Gastrocnemius medialis (tissue), 4 donors: ENCODE results near the gene CMTM5. TPM values are rescaled to one million over a fixed set of nuclear protein-coding genes. Genes with fewer than 3 reads are reported as not detected.

Experiments
- ATAC-seq, 2 donors: fragments of 150-250 bp; one replicate each; pipeline ENCODE4 v1.9.1; 2016
- DNase-seq, 2 donors: peaks; one replicate each; pipeline ENCODE4 v3.0.0-alpha.2; 2019
- H3K27ac ChIP-seq, 4 donors: fragments of 200-600 bp; sonication (generic); 1 replicate in 1 of 4; 2 replicates in 3 of 4; pipeline ENCODE4 v1.5.1; 2016 to 2018; ENCODE audit warnings: mild to moderate bottlenecking in 2 of 4, moderate library complexity in 1 of 4
- H3K27me3 ChIP-seq, 3 donors: fragments of 200-600 bp; sonication (generic) in 2 of 3; 1 replicate in 1 of 3; 2 replicates in 2 of 3; pipeline versions ENCODE4 v1.5.1 to v1.6.0; 2016 to 2019; ENCODE audit warnings: mild to moderate bottlenecking in 1 of 3, moderate library complexity in 1 of 3
- H3K36me3 ChIP-seq, 2 donors: fragments of 200-600 bp; sonication (generic) in 1 of 2; one replicate each; pipeline ENCODE4 v1.5.1; 2017 to 2018
- H3K4me1 ChIP-seq, 2 donors: fragments of 200-600 bp; sonication (generic) in 1 of 2; one replicate each; pipeline ENCODE4 v1.5.1; 2016 to 2017; ENCODE audit warnings: mild to moderate bottlenecking in 2 of 2
- H3K4me3 ChIP-seq, 4 donors: fragments of 200-600 bp; sonication (generic) in 3 of 4; 1 replicate in 1 of 4; 2 replicates in 3 of 4; pipeline ENCODE4 v1.5.1; 2016 to 2019; ENCODE audit warnings: mild to moderate bottlenecking in 2 of 4
- H3K9me3 ChIP-seq, 3 donors: fragments of 200-600 bp; sonication (generic) in 2 of 3; 1 replicate in 1 of 3; 2 replicates in 2 of 3; pipeline ENCODE4 v1.5.1; 2016 to 2019
- CTCF ChIP-seq, 5 experiments: fragments of 450-650 bp in 3 of 5; fragments of 200-600 bp in 2 of 5; sonication (generic) in 2 of 5; IDR thresholded peaks in 4 of 5; conservative IDR thresholded peaks in 1 of 5; 1 replicate in 4 of 5; 2 replicates in 1 of 5; pipeline ENCODE4 v1.5.1; 2016 to 2019; ENCODE audit warnings: antibody characterized with exemption in 5 of 5, mild to moderate bottlenecking in 3 of 5, moderate library complexity in 3 of 5
- POLR2A ChIP-seq, 2 donors: fragments of 450-650 bp; IDR thresholded peaks; one replicate each; pipeline ENCODE4 v1.6.1; 2017; ENCODE audit warnings: antibody characterized with exemption in 2 of 2, mild to moderate bottlenecking in 2 of 2, moderate library complexity in 2 of 2
- in situ Hi-C, 4 donors: fragments of 200-750 bp; cut with MboI; loops; one replicate each; pipeline versions ENCODE4 v1.15.0 to v1.8.0; 2017; ENCODE audit warnings: low sequenced_read_pairs in 4 of 4
- intact Hi-C: fragments of 100-400 bp; cut with DNase I; formaldehyde crosslinking; loops from one replicate; pipeline ENCODE4 v1.15.1; 2023; ENCODE audit warnings: low total_unique reads
- total RNA-seq, 4 donors: library from RNA; depleted of rRNA; stranded (reverse); fragments of >200 nt; gene quantifications; one replicate each; pipeline versions ENCODE4 v1.1.0 to v1.2.3, GENCODE V29; 2016

The CMTM5 gene
- total RNA-seq, 4 donors from 2014 or later, result 1.7 TPM; not detected in 3

GRCh38 chr14:23375527-23376251 is 1.2 kb upstream of the CMTM5 start:
- TF ChIP-seq CTCF (IDR thresholded peaks at IDR 0.05 in 4 of 5, conservative IDR thresholded peaks at IDR 0.05 in 1 of 5) (no peak), POLR2A (IDR thresholded peaks at IDR 0.05) (no peak)
- DNase-seq, result no peak
- intact Hi-C loops, result loop anchor here (5.0 kb wide), 1 partner anchor 108 kb away; no protein-coding TSS in a partner anchor
- Histone ChIP-seq H3K27me3 (no peaks in the 10 kb centered on the region), H3K36me3 (no peaks in the 10 kb centered on the region), H3K4me1 (no peaks in the 10 kb centered on the region), H3K4me3 (no peak overlapping the region), H3K27ac (peak overlapping the region in 1 of 4 donors; percentile 48), H3K9me3 (no peaks in the 10 kb centered on the region)
- ATAC-seq, result no peak
- in situ Hi-C loops, result loop anchor here in 1 of 4 donors (10.0 kb wide), 1 partner anchor 111 kb away; no protein-coding TSS in a partner anchor

DNA sequence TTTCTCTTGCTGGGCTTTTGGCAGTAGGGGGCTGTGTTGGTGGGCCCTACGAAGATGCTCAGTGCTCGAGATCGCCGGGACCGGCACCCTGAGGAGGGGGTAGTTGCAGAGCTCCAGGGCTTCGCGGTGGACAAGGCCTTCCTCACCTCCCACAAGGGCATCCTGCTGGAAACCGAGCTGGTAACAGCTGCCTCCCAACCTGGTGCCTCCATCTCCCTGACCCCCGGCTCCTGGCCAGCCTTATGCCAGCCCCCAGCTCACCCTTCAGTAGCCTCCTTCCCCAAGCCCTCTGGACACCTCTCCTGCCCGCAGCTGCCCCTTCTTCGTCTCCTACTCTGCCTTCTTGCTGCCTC is 328 bp downstream of the CMTM5 start:
- ATAC-seq (no peak), DNase-seq (no peak)
- Histone ChIP-seq H3K9me3 (no peaks in the 10 kb centered on the region), H3K36me3 (peaks cover 0 to 6% of the 10 kb centered on the region in 2 donors), H3K4me1 (no peaks in the 10 kb centered on the region), H3K27me3 (no peaks in the 10 kb centered on the region), H3K4me3 (no peak overlapping the region), H3K27ac (peak overlapping the region in 1 of 4 donors; percentile 48)
- intact Hi-C loops, result loop anchor here (5.0 kb wide), 1 partner anchor 110 kb away; no protein-coding TSS in a partner anchor
- in situ Hi-C loops, result loop anchor here in 1 of 4 donors (10.0 kb wide), 1 partner anchor 112 kb away; no protein-coding TSS in a partner anchor
- TF ChIP-seq POLR2A (IDR thresholded peaks at IDR 0.05) (no peak), CTCF (IDR thresholded peaks at IDR 0.05 in 4 of 5, conservative IDR thresholded peaks at IDR 0.05 in 1 of 5) (no peak)

GRCh38 chr14:23377573-23378563 is 1.0 kb downstream of the CMTM5 start:
- Histone ChIP-seq H3K27ac (peak overlapping the region in 1 of 4 donors; percentile 48), H3K4me3 (no peak overlapping the region), H3K36me3 (peaks cover 0 to 6% of the 10 kb centered on the region in 2 donors), H3K27me3 (no peaks in the 10 kb centered on the region), H3K4me1 (no peaks in the 10 kb centered on the region), H3K9me3 (no peaks in the 10 kb centered on the region)
- TF ChIP-seq POLR2A (IDR thresholded peaks at IDR 0.05), result no peak
- no peak for TF ChIP-seq CTCF (IDR thresholded peaks at IDR 0.05 in 4 of 5, conservative IDR thresholded peaks at IDR 0.05 in 1 of 5)
- in situ Hi-C loops (loop anchor here in 1 of 4 donors (10.0 kb wide), 1 partner anchor 113 kb away; no protein-coding TSS in a partner anchor), intact Hi-C loops (loop anchor here (5.0 kb wide), 1 partner anchor 111 kb away; no protein-coding TSS in a partner anchor)
- peak in 1 of 2 donors; percentile 58 for DNase-seq
- ATAC-seq, result peak in 1 of 2 donors; percentile 3

- DNase-seq (peak in 1 of 2 donors; percentile 56), ATAC-seq (peak in 1 of 2 donors; percentile 5)
- Histone ChIP-seq H3K27ac (no peak overlapping the region), H3K4me3 (no peak overlapping the region), H3K27me3 (no peaks in the 10 kb centered on the region), H3K36me3 (peaks cover 0 to 6% of the 10 kb centered on the region in 2 donors), H3K4me1 (no peaks in the 10 kb centered on the region), H3K9me3 (no peaks in the 10 kb centered on the region)
- intact Hi-C loops (loop anchor here (5.0 kb wide), 1 partner anchor 111 kb away; no protein-coding TSS in a partner anchor), in situ Hi-C loops (loop anchor here in 1 of 4 donors (10.0 kb wide), 1 partner anchor 114 kb away; no protein-coding TSS in a partner anchor)
- no peak for TF ChIP-seq POLR2A (IDR thresholded peaks at IDR 0.05)
- TF ChIP-seq CTCF (IDR thresholded peaks at IDR 0.05 in 4 of 5, conservative IDR thresholded peaks at IDR 0.05 in 1 of 5), result no peak
These were observed 1.9 kb downstream of the CMTM5 start for GRCh38 chr14:23378612-23379220.
